Medulla oblongata (tissue), 1 donor: Measurements from ENCODE around the gene LILRA6.
"Not testable (repeated sequence)": the region's sequence is repeated elsewhere in the genome, so short reads cannot be mapped to it uniquely, and the experiment has no call there.

ENCODE experiments used
- DNase-seq: peaks from one replicate; pipeline ENCODE4 v3.0.0-alpha.2; 2015; ENCODE audit errors: extremely low spot score

The LILRA6 gene

DNA sequence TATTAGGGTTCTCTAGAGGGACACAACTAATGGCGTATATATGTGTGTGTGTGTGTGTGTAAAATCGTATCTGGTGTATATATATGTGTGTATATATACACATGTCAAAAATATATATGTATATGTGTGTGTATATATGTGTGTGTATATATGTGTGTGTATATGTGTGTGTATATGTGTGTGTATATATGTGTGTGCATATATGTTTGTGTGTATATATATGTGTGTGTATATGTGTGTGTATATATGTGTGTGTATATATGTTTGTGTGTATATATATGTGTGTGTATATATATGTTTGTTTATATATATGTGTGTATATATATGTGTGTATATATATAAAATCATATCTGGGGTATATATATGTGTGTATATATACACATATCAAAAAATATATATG lies 19.9 kb upstream of the LILRA6 start:
- no peak for DNase-seq

- DNase-seq, result no peak
Measured at GRCh38 chr19:54262066-54262465, 19.5 kb upstream of the LILRA6 start.

DNA sequence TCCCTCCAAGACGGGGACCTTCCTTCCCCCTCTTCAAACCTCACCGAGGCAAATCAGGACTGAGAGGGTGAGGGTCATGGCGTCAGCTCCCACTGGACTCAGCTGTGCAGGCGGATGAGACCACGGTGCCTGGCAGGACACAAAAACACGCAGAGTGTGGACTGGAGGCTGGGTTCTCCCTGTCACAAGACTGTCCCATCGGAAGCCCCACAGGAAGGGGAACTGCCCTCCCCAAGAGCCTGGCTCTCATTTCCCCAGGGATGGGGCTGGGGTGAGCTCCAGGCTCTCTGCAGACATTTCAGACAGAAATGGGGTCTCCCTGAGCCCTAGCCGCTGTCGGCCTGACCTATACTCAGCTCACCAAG lies 14.5 kb upstream of the LILRA6 start, which contains the start of gene LILRB5:
Gene LILRB5, minus strand, starts transcription at position 158 of the 365 bp plus-strand sequence. Its CDS starts 80 bp downstream, at position 78.
- DNase-seq, result no peak

GRCh38 chr19:54256250-54257115 lies 13.9 kb upstream of the LILRA6 start:
- no peak for DNase-seq

DNA sequence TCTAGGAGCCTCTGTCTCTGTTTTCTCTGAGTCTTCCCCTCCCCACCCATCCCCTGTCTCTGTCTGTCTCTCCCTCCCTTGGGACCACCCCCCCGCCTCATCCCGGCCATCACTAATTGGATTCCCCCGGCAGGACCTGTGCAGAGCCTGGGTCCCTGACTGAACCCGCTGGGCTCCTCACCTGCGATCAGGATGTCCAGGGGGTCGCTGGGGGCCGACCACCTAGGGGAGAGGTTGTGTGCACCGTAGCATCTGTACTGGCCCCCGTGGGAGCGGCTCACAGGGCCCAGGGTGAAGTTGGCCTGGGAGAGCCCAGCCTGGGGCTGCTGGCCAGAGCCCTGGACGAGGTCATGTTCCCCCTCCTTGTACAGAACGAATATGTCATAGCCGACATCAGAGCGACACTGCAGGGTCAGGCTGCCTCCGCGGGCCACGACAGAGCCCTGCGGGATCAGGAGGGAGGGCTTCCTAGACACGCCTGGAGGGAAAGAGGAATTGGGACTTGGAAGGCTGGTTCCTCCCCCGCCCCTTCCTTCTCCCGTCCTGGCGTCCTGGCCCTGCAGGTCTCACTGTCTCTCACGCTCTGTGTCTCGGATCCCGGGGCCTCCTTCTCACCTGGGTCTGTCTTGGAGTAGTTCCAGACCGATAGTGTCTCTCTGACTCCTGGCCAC lies 12.7 kb upstream of the LILRA6 start:
- DNase-seq, result no peak

- DNase-seq, result no peak
Measured at GRCh38 chr19:54254195-54254906, 11.8 kb upstream of the LILRA6 start.

DNA sequence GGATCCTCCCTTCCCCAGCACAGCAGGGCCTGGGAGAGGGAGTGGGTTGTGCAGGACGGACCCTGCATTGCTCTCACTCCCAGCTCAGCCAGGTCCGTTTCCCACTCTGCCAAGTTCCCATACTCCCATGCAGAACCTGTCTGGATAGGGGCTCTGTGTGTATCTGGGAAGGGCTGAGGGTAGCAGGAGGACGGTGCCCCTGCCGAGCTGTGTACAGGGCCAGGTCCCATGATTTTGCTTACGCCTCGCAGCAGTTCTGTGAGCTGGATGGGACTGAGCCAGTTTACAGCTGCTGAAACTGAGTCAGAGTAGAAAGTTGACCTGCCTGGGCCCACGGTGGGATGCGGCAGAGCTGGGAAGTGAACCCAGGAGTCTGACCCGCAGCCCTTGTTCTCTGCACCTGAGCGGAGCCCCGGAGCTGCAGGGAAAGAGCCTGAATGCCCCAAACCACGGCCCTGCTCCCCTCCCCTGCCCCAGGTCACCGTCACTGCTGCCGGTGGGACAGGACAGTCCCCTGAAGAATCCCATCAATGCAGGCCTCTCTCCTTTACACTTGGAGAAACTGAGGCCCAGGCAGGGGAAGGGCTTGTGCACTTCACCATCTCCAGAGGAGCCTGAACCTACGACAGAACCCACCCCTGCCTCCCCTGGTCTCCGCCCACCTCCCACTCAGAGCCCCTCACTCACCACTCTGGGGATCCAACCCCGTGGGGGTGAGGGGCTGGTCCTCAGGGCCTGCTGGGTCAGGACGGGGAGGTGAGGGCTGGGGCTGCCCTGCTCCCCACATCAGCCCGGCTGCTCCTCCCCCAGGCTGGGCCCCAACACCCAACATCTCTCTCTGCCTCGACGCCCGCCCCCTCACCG lies 11.0 kb upstream of the LILRA6 start:
- no peak for DNase-seq

DNA sequence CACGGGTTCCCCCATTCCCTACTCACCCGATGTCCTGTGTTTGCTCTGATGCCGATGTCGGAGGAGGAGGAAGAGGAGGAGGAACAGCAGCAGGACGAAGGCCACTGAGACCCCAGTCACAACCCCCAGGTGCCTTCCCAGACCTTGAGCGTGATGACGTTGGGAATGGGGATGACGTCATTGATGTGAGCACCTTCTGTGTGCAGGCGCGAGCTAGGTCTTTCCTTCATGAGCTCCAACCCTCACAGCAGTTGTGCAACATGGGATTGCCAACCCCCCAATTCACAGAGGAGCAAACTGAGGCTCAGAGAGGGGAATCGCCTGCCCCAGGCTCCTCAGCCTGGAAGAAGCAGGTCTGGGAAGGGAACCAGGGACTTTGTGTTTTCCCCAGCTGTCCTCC lies 10.3 kb upstream of the LILRA6 start:
- no peak for DNase-seq

DNA sequence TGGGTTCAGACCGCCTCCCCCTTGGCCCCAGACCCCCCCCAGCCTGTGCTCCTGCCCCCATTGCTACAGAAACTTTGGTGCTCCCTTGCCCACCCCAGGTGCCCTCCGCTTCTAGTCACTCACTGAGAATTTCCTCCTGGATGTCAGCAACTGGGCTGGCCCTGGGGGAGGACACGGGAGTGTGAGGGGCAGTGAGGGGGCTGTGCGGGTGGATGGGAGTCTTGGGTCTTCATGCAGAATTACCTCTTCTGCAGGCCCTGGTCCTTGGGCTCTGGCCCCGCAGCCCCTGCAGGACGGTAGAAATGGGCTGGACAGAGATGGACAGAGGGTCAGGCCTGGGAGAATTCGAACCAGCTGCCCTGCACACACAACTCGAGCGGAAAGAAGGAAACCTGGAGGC lies 9.7 kb upstream of the LILRA6 start:
- DNase-seq, result no peak

- peak; percentile 81 for DNase-seq
Measured at GRCh38 chr19:54248016-54248601, 5.5 kb upstream of the LILRA6 start.

DNA sequence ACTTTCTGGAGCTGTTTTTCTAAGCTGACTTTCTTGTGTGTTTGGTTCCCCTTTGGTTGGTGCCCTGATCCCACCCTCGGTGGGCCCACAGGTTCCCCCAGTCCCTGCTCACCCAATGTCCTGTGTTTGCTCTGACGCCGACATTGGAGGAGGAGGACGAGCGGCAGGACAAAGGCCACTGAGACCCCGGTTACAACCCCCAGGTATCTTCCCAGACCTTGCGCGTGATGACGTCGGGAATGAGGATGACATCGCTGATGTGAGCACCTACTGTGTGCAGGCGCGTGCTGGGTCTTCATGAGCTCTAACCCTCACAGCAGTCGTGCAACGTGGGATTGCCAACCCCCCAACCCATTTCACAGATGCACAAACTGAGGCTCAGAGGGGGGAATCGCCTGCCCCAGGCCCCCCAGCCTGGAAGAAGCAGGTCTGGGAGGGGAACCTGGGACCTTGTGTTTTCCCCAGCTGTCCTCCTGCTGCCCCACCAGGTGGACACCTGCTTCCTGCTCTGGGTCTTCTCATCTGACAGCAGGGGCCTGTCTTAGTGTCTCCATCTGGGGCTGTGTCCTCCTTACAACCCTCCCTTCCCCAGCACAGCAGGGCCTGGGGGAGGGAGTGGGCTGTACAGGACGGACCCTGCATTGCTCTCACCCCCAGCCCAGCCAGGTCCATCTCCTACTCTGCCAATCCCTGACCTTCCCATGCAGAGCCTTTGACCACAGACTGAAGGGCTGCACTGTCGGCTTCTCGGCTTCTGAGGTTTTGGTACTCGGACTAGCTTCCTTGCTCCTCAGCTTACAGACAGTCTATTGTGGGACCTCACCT lies 4.7 kb upstream of the LILRA6 start:
- no peak for DNase-seq

DNA sequence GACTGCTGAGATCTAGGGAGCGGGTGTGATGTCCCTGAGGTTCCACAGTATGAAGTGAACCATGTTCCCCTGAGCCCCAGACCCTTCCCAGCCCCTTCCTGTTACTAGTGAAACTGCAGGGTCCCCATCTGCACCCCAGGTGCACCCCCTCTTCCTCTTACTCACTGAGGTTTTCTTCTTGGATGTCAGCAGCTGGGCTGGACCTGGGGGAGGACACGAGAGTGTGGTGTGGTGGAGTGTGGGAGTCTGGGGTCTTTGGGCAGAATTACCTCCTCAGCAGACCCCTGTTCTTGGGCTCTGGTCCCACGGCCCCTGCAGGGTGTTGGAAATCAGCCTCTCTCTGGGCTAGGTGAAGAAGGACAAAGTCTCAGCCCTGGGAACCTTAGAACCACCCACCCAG lies 3.3 kb upstream of the LILRA6 start:
- DNase-seq, result no peak

DNA sequence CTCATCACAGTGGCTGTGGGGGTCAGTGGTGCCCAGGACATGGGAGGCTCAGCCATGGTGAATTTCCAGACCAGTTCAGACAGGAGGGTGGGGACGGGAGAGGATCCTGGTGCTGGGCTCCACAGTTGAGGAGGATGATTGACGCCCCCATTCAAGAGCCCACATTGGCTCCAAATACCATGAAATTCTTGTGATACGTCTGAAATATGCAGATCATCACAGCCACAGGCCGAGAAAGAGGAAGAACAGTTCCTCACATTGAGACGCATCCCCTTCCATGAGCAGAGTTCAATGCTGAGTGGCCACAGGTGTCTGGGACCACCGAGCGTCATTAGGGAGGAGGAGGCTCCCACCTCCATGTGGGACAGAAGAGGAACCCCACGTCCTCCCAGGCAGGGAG lies 1.2 kb upstream of the LILRA6 start:
- DNase-seq, result not testable (repeated sequence)

DNA sequence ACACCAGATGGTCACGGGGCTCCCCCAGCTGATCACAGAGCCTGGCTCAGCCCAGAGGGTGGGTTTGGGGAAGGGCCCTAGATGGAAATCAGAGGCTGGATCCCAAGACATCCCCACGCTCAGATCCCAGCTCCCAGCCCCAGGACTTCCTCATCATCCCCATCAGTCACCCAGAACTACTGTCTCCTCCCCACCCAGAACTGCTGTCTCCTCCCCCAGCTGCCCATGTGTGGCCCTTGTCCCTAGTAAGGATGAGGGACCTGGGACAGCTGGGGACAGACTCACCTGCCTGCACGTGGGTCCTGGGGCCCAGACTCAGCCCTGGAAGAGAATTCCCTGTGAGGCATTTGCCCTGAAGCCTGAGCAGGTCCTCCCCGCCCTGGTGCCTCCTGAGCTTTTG lies 356 bp downstream of the LILRA6 start:
- DNase-seq, result not testable (repeated sequence)

DNA sequence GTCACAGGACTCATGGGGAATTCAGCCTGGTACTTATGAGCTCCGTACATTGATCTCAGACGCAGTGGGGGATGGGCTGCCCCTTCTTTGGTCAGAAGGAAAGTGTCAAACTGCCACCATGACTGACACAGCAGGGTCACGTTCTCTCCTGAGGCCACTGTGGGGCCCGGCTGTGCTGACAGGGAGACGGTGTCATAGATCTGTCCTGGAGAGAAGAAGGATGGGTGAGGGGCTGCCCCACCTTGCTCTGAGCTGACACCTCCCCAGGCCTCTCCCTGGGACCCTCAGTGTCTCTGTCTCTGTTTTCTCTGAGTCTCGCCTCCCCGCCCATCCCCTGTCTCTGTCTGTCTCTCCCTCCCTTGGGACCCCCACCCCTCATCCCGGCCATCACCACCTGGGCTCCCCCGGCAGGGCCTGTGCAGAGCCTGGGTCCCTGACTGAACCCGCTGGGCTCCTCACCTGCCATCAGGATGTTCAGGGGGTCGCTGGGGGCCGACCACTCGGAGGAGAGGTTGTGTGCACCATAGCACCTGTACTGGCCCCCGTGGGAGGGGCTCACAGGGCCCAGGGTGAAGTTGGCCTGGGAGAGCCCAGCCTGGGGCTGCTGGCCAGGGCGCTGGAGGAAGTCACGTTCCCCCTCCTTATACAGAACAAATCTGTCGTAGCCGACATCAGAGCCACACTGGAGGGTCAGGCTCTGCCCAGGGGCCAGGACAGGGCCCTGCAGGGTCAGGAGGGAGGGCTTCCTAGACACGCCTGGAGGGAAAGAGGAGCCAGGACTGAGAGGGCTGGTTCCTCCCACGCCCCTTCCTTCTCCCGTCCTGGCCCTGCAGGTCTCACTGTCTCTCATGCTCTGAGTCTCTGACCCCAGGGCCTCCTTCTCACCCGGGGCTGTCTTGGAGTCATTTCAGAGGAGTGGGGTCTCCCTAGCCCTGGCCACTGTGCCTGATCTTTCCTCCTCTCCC lies 1.9 kb downstream of the LILRA6 start:
- DNase-seq, result not testable (repeated sequence)

GRCh38 chr19:54239491-54240371 lies 2.9 kb downstream of the LILRA6 start:
- not testable (repeated sequence) for DNase-seq

- DNase-seq, result no peak
Measured at GRCh38 chr19:54233941-54234340, 8.6 kb downstream of the LILRA6 start.
